BJ (cell line): ENCODE results near the gene IL22RA2. TPM values are rescaled to one million over a fixed set of nuclear protein-coding genes. Genes with fewer than 3 reads are reported as not detected.

Experiments used
- CTCF ChIA-PET: fragments of 350-600 bp; formaldehyde crosslinking; extraction: SDS; loops from one replicate; lab custom pipeline; 2021; ENCODE audit warnings: antibody characterized with exemption, inconsistent platforms; lab: Yijun Ruan, JAX
- POLR2A ChIA-PET: fragments of 300-600 bp; sonication (Branson Sonifier 250); formaldehyde crosslinking; extraction: SDS; loops from one replicate; lab custom pipeline; 2021; ENCODE audit warnings: antibody characterized with exemption; lab: Charles Lee
- DNase-seq: peaks from one replicate; pipeline ENCODE4 v3.0.0-alpha.2; 2011; ENCODE audit warnings: low read depth
- H3K27me3 ChIP-seq: 2 replicates; pipeline ENCODE4 v1.6.0; 2011; ENCODE audit warnings: low read length; ENCODE audit not compliant: control insufficient read depth, insufficient read depth
- H3K36me3 ChIP-seq: 2 replicates; pipeline ENCODE4 v1.5.1; 2011; ENCODE audit warnings: low read length; ENCODE audit not compliant: control insufficient read depth, insufficient read depth
- H3K4me3 ChIP-seq: 2 replicates; pipeline ENCODE4 v1.5.1; 2011; ENCODE audit warnings: low read depth, mild to moderate bottlenecking, control low read depth, low read length
- CTCF ChIP-seq: IDR thresholded peaks from 2 replicates; pipeline ENCODE4 v1.5.1; 2011; ENCODE audit warnings: low read depth, mild to moderate bottlenecking, control low read depth, inconsistent platforms, low read length, moderate library complexity; ENCODE audit not compliant: insufficient read depth
- polyA plus RNA-seq: library from polyadenylated mRNA; depleted of rRNA; stranded (reverse); fragments of >200 nt; gene quantifications from 2 replicates; pipeline ENCODE4 v1.2.3, GENCODE V29; 2011

The IL22RA2 gene
- polyA plus RNA-seq, 1 experiment, result not detected

GRCh38 chr6:137133122-137133521 lies 40.3 kb downstream of the IL22RA2 start:
- Histone ChIP-seq H3K36me3 (no peaks in the 10 kb centered on the region), H3K27me3 (peaks cover 3% of the 10 kb centered on the region; the same call in 1 of the 2 replicates), H3K4me3 (no peak overlapping the region)
- POLR2A ChIA-PET, result no interaction called here
- TF ChIP-seq CTCF, result no peak
- DNase-seq, result no peak
- CTCF ChIA-PET, result interaction anchor here (1.4 kb wide), 1 partner anchor 21 kb away, joined by 3 read pairs; no protein-coding TSS in a partner anchor

- POLR2A ChIA-PET, result no interaction called here
- CTCF ChIA-PET, result no interaction called here
- no peaks in the 10 kb centered on the region for H3K36me3 ChIP-seq
- peaks cover 3% of the 10 kb centered on the region; the same call in 1 of the 2 replicates for H3K27me3 ChIP-seq
- no peak overlapping the region for H3K4me3 ChIP-seq
- no peak for DNase-seq
- no peak for TF ChIP-seq CTCF
Measured at GRCh38 chr6:137126875-137127485, 46.5 kb downstream of the IL22RA2 start.

- ChIA-PET POLR2A (no interaction called here), CTCF (no interaction called here)
- no peak for TF ChIP-seq CTCF
Measured at GRCh38 chr6:137123078-137123477, 50.4 kb downstream of the IL22RA2 start.

GRCh38 chr6:137122612-137123011 lies 50.8 kb downstream of the IL22RA2 start:
- CTCF ChIA-PET, result no interaction called here
- Histone ChIP-seq H3K4me3 (no peak overlapping the region), H3K27me3 (no peaks in the 10 kb centered on the region), H3K36me3 (no peaks in the 10 kb centered on the region)
- POLR2A ChIA-PET, result no interaction called here
- DNase-seq, result no peak
- TF ChIP-seq CTCF, result no peak

More at GRCh38 chr6:137123078-137123477, 50.4 kb downstream of the IL22RA2 start:
- Histone ChIP-seq H3K4me3 (no peak overlapping the region), H3K27me3 (no peaks in the 10 kb centered on the region), H3K36me3 (no peaks in the 10 kb centered on the region)
- no peak for DNase-seq

GRCh38 chr6:137121401-137121997 lies 51.9 kb downstream of the IL22RA2 start:
- DNase-seq, result no peak
- Histone ChIP-seq H3K36me3 (no peaks in the 10 kb centered on the region), H3K27me3 (no peaks in the 10 kb centered on the region), H3K4me3 (no peak overlapping the region)
- TF ChIP-seq CTCF, result no peak
- ChIA-PET POLR2A (no interaction called here), CTCF (no interaction called here)
